Fibroblast of lung (primary cell): ENCODE measurements around the gene STARD3. TPM values are rescaled to one million over a fixed set of nuclear protein-coding genes. Genes with fewer than 3 reads are reported as not detected.

Experiments used
- DNase-seq, 2 donors: peaks; one replicate each; pipeline versions ENCODE4 v3.0.0 to v3.0.0-alpha.2; 2010; ENCODE audit warnings: low read depth in 2 of 2
- H2AFZ ChIP-seq: 2 replicates; pipeline ENCODE4 v1.5.1; 2012; ENCODE audit warnings: low read length, control low read depth, inconsistent platforms
- H3K27ac ChIP-seq: 2 replicates; pipeline ENCODE4 v1.5.1; 2011; ENCODE audit warnings: low read length, control low read depth; ENCODE audit not compliant: insufficient read depth
- H3K27me3 ChIP-seq: 2 replicates; pipeline ENCODE4 v1.5.1; 2011; ENCODE audit warnings: mild to moderate bottlenecking, low read length; ENCODE audit not compliant: control insufficient read depth, insufficient read depth
- H3K36me3 ChIP-seq: 2 replicates; pipeline ENCODE4 v1.5.1; 2011; ENCODE audit warnings: low read length; ENCODE audit not compliant: control insufficient read depth, insufficient read depth
- H3K4me1 ChIP-seq: 2 replicates; pipeline ENCODE4 v1.5.1; 2011; ENCODE audit warnings: low read length; ENCODE audit not compliant: control insufficient read depth, insufficient read depth; ENCODE audit errors: extremely low read depth
- H3K4me2 ChIP-seq: 2 replicates; pipeline ENCODE4 v1.5.1; 2011; ENCODE audit warnings: low read length, control low read depth; ENCODE audit not compliant: insufficient read depth; ENCODE audit errors: extremely low read depth
- H3K4me3 ChIP-seq, 4 experiments: fragments of 200-600 bp in 1 of 4; sonication (generic) in 1 of 4; replicated peaks in 1 of 4; 2 replicates each; pipeline ENCODE4 v1.5.1; 2011 to 2016; ENCODE audit warnings: low read length in 4 of 4, low read depth in 3 of 4, mild to moderate bottlenecking in 3 of 4, control low read depth in 2 of 4, inconsistent platforms in 1 of 4, mixed read lengths in 1 of 4; ENCODE audit not compliant: insufficient read depth in 1 of 4; ENCODE audit errors: control extremely low read depth in 1 of 4
- H3K79me2 ChIP-seq: 2 replicates; pipeline ENCODE4 v1.5.1; 2012; ENCODE audit warnings: mild to moderate bottlenecking, low read length, inconsistent platforms; ENCODE audit not compliant: control insufficient read depth, insufficient read depth
- H3K9ac ChIP-seq: 2 replicates; pipeline ENCODE4 v1.5.1; 2011; ENCODE audit warnings: mild to moderate bottlenecking, low read length, control low read depth; ENCODE audit not compliant: insufficient read depth
- H3K9me3 ChIP-seq: 2 replicates; pipeline ENCODE4 v1.5.1; 2012; ENCODE audit warnings: low read depth, low read length; ENCODE audit not compliant: control insufficient read depth, insufficient read depth
- H4K20me1 ChIP-seq: 2 replicates; pipeline ENCODE4 v1.5.1; 2011; ENCODE audit warnings: low read length; ENCODE audit not compliant: control insufficient read depth, insufficient read depth; ENCODE audit errors: extremely low read depth
- EZH2 ChIP-seq: IDR thresholded peaks from 2 replicates; pipeline ENCODE4 v1.5.1; 2012; ENCODE audit warnings: low read length, control low read depth, mild to moderate bottlenecking; ENCODE audit errors: missing control alignments
- polyA plus RNA-seq, 2 donors: library from polyadenylated mRNA; depleted of rRNA in 1 of 2; stranded (reverse) in 1 of 2; unstranded in 1 of 2; fragments of >200 nt; gene quantifications; 2 replicates each; pipeline ENCODE4 v1.2.1, GENCODE V29; 2011 to 2012; ENCODE audit warnings: missing spikeins in 1 of 2
- total RNA-seq: library from RNA; depleted of rRNA; stranded (reverse); fragments of >200 nt; gene quantifications from 2 replicates; pipeline ENCODE4 v1.2.1, GENCODE V29; 2014
- TF ChIP-seq, protein P1 (sequence below), 2 donors: IDR thresholded peaks in 1 of 2; conservative IDR thresholded peaks in 1 of 2; 1 replicate in 1 of 2; 2 replicates in 1 of 2; pipeline ENCODE4 v1.5.1; 2011 to 2012; ENCODE audit warnings: low read length in 2 of 2, control low read depth in 1 of 2, inconsistent platforms in 1 of 2, low read depth in 1 of 2, mild to moderate bottlenecking in 1 of 2

STARD3 gene
- total and polyA plus RNA-seq, 2 donors (not counting 1 experiment from before 2014, with no cell fraction given), result 30.4 to 31.7 TPM

DNA sequence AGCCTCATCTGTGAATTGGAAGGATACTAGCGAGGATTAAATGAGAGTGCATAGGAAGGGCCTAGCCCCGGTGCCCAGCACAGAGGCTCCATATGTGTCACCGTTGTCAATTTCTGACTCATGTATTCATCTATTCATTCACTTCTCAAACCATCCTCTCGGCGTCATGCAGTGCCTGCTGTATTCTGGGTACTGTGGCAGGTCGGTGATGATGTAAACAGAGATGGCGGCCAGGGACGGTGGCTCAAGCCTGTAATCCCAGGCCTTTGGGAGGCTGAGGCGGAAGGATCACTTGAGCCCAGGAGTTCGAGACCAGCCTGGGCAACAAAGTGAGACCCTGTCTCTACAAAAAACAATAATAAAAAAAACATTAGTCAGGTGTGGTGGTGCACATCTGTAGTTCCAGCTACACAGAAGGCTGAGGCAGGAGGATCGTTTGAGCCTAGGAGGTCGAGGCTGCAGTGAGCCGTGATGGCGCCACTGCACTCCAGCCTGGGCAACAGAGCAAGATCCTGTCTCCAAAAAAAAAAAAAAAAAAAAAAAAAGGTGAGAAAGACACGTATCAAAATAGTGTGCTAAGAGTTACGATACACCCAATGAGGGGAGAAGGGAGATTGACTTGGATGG is 14.5 kb upstream of the STARD3 start:
- TF ChIP-seq, protein P1, sequence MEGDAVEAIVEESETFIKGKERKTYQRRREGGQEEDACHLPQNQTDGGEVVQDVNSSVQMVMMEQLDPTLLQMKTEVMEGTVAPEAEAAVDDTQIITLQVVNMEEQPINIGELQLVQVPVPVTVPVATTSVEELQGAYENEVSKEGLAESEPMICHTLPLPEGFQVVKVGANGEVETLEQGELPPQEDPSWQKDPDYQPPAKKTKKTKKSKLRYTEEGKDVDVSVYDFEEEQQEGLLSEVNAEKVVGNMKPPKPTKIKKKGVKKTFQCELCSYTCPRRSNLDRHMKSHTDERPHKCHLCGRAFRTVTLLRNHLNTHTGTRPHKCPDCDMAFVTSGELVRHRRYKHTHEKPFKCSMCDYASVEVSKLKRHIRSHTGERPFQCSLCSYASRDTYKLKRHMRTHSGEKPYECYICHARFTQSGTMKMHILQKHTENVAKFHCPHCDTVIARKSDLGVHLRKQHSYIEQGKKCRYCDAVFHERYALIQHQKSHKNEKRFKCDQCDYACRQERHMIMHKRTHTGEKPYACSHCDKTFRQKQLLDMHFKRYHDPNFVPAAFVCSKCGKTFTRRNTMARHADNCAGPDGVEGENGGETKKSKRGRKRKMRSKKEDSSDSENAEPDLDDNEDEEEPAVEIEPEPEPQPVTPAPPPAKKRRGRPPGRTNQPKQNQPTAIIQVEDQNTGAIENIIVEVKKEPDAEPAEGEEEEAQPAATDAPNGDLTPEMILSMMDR (conservative IDR thresholded peaks at IDR 0.05 in 1 of 2, IDR thresholded peaks at IDR 0.05 in 1 of 2; ENCODE audit: low read depth in 1 of 2, low read length in 2 of 2), result no peak
- no peak for TF ChIP-seq EZH2
- H3K36me3 ChIP-seq, result no peaks in the 10 kb centered on the region
- DNase-seq, result no peak
- no peak overlapping the region for H3K27ac ChIP-seq
- no peak overlapping the region for H2AFZ ChIP-seq
- no peak overlapping the region for H3K9ac ChIP-seq
- H3K79me2 ChIP-seq, result no peaks in the 10 kb centered on the region
- no peaks in the 10 kb centered on the region for H3K9me3 ChIP-seq
- H3K27me3 ChIP-seq, result peaks cover 41% of the 10 kb centered on the region
- H3K4me1 ChIP-seq, result no peaks in the 10 kb centered on the region
- no peaks in the 10 kb centered on the region for H4K20me1 ChIP-seq
- no peak overlapping the region for H3K4me3 ChIP-seq
- H3K4me2 ChIP-seq, result peak overlapping the region; percentile 74

DNA sequence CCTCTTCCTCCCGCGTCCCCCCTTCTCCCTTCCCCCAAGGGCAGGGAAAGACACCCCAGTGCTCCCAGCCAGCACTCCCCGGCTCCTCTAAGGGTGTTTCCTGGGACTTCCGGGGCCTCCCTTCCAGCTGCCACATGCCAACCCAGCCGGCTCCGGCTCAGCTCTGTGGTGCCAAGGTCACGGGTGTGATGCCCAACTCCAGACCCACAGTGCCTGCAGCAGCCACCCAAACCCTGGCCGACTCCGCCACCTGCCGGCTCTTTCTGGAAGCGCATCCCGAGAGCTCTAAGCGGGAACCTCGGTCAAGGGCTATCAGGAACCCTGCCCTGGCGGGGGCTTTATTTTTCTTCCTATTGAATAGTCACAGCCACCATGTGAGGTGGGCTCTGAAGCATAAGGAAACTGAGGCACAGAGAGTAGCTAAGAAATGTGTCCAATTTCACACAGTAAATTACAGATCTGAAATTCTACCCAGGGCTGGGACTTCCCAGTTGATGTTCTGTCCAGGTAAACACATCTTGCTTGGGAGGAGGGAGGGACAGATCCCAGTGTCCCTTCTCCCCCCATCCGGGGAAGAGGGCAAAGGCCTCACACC is 13.5 kb upstream of the STARD3 start:
- H3K4me2 ChIP-seq, result no peak overlapping the region

DNA sequence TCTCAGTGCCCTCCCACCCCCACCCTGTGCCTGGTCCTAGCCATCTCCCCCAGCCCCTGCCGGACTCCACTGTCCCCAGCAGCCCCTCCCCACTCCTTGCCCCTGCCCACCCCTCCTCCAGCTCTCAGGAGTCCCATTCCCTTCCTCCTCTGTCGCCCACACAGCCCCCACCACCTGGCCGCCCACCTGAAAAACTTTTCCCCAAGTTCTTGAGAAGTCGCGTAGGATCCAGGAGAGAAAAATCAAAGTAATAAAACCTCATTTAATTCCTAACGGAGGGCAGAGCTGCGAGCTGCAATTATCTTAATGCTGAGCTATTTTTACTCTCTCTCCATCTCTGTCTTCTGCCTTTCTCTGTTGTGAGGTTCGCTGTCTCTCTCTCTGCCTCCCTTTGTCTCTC is 12.6 kb upstream of the STARD3 start:
- Histone ChIP-seq H3K36me3 (no peaks in the 10 kb centered on the region), H3K9ac (no peak overlapping the region), H3K27me3 (peaks cover 47% of the 10 kb centered on the region), H2AFZ (no peak overlapping the region), H3K27ac (no peak overlapping the region), H3K4me2 (no peak overlapping the region), H3K79me2 (no peaks in the 10 kb centered on the region), H3K4me3 (no peak overlapping the region), H3K4me1 (no peaks in the 10 kb centered on the region), H3K9me3 (no peaks in the 10 kb centered on the region), H4K20me1 (no peaks in the 10 kb centered on the region)
- no peak for DNase-seq
- TF ChIP-seq, protein P1 (conservative IDR thresholded peaks at IDR 0.05 in 1 of 2, IDR thresholded peaks at IDR 0.05 in 1 of 2; ENCODE audit: low read depth in 1 of 2, low read length in 2 of 2), result no peak
- no peak for TF ChIP-seq EZH2

More for the DNA sequence above, 13.5 kb upstream of the STARD3 start:
- H3K9ac ChIP-seq, result no peak overlapping the region
- H4K20me1 ChIP-seq, result no peaks in the 10 kb centered on the region
- H3K27me3 ChIP-seq, result peaks cover 47% of the 10 kb centered on the region
- no peak overlapping the region for H2AFZ ChIP-seq
- H3K27ac ChIP-seq, result no peak overlapping the region
- no peaks in the 10 kb centered on the region for H3K36me3 ChIP-seq
- TF ChIP-seq, protein P1 (conservative IDR thresholded peaks at IDR 0.05 in 1 of 2, IDR thresholded peaks at IDR 0.05 in 1 of 2; ENCODE audit: low read depth in 1 of 2, low read length in 2 of 2), result peak; percentile 91 to 94
- no peak for TF ChIP-seq EZH2
- no peaks in the 10 kb centered on the region for H3K9me3 ChIP-seq
- no peaks in the 10 kb centered on the region for H3K79me2 ChIP-seq
- no peak overlapping the region for H3K4me3 ChIP-seq
- peak; percentile 32 to 48 for DNase-seq
- no peaks in the 10 kb centered on the region for H3K4me1 ChIP-seq
